A549 (cell line): ENCODE data around the gene CBFA2T2. TPM values are rescaled to one million over a fixed set of nuclear protein-coding genes. Genes with fewer than 3 reads are reported as not detected.

ENCODE experiments used
- ATAC-seq, 2 experiments: fragments of 200-7000 bp in 1 of 2; fragments of >200 bp in 1 of 2; cut with Nextera tagmentation in 1 of 2; cut with Tn5 transposase in 1 of 2; 3 replicates each; pipeline versions ENCODE4 v1.8.0 to v1.9.1; 2018 to 2020; ENCODE audit warnings: mild to moderate bottlenecking in 1 of 2, moderate library complexity in 1 of 2
- CTCF ChIA-PET: fragments of 300-600 bp; sonication (Branson Sonifier 250); formaldehyde crosslinking; extraction: SDS; loops from one replicate; lab custom pipeline; 2021; ENCODE audit warnings: antibody characterized with exemption, inconsistent platforms; lab: Yijun Ruan, JAX
- POLR2A ChIA-PET: fragments of 350-600 bp; formaldehyde crosslinking; extraction: SDS; loops from one replicate; lab custom pipeline; 2021; ENCODE audit warnings: antibody characterized with exemption, inconsistent platforms; lab: Yijun Ruan, JAX
- DNase-seq, 2 experiments: peaks; one replicate each; pipeline versions ENCODE4 v3.0.0 to v3.0.0-alpha.2; 2011 to 2016; ENCODE audit warnings: low read depth in 1 of 2, low spot score in 1 of 2
- FAIRE-seq: peaks from 2 replicates; lab custom pipeline; 2011; peaks lifted over from hg19 to GRCh38; lab: Jason Lieb, UNC
- H3K27ac ChIP-seq, 2 experiments: fragments of >200 bp; sonication (Bioruptor Twin); formaldehyde crosslinking; 3 replicates each; pipeline ENCODE4 v1.5.1; 2016 to 2017
- H3K4me1 ChIP-seq: fragments of >200 bp; sonication (Bioruptor Twin); formaldehyde crosslinking; 3 replicates; pipeline ENCODE4 v1.6.1; 2016
- H3K4me2 ChIP-seq: fragments of >200 bp; sonication (Bioruptor Twin); formaldehyde crosslinking; 3 replicates; pipeline ENCODE4 v1.6.1; 2016
- H3K4me3 ChIP-seq: fragments of >200 bp; sonication (Bioruptor Twin); formaldehyde crosslinking; 3 replicates; pipeline ENCODE4 v1.5.1; 2016
- H3K9me3 ChIP-seq: fragments of >200 bp; sonication (Bioruptor Twin); formaldehyde crosslinking; 3 replicates; pipeline ENCODE4 v1.6.1; 2016
- CBX8 ChIP-seq: fragments of 200-600 bp; sonication (generic); IDR thresholded peaks from 2 replicates; pipeline ENCODE4 v1.6.1; 2016
- CHD2 ChIP-seq: fragments of 150-350 bp; IDR thresholded peaks from 2 replicates; pipeline ENCODE4 v1.6.1; 2014; ENCODE audit warnings: low read length; ENCODE audit not compliant: partially characterized antibody
- EP300 ChIP-seq, 2 experiments: fragments of >200 bp; sonication (Bioruptor Twin); formaldehyde crosslinking; IDR thresholded peaks; 2 replicates in 1 of 2; 3 replicates in 1 of 2; pipeline ENCODE4 v1.6.1; 2016 to 2017
- ESRRA ChIP-seq: fragments of 150-350 bp; IDR thresholded peaks from 2 replicates; pipeline ENCODE4 v1.6.1; 2014; ENCODE audit warnings: mild to moderate bottlenecking, low read length, borderline replicate concordance
- FOSB ChIP-seq: fragments of 250-450 bp; sonication (Bioruptor Pico); IDR thresholded peaks from 2 replicates; pipeline ENCODE4 v1.5.0; 2020; ENCODE audit warnings: mild to moderate bottlenecking, moderate library complexity
- FOSL2 ChIP-seq, 2 experiments: fragments of 450-650 bp in 1 of 2; fragments of >200 bp in 1 of 2; sonication (Bioruptor Twin) in 1 of 2; formaldehyde crosslinking; IDR thresholded peaks; 2 replicates each; pipeline versions ENCODE4 v1.5.0 to v1.6.1; 2016 to 2020; ENCODE audit warnings: mild to moderate bottlenecking in 1 of 2, moderate library complexity in 1 of 2
- FOXS1 ChIP-seq: fragments of 250-450 bp; sonication (Bioruptor Pico); IDR thresholded peaks from 2 replicates; pipeline ENCODE4 v1.5.0; 2020; ENCODE audit warnings: mild to moderate bottlenecking, moderate library complexity
- HEYL ChIP-seq: fragments of 250-450 bp; sonication (Bioruptor Pico); IDR thresholded peaks from 2 replicates; pipeline ENCODE4 v1.8.0; 2021; ENCODE audit warnings: mild to moderate bottlenecking, moderate library complexity
- HOXB13 ChIP-seq: fragments of 250-450 bp; sonication (Bioruptor Pico); IDR thresholded peaks from 2 replicates; pipeline ENCODE4 v1.5.0; 2020; ENCODE audit warnings: low read depth, mild to moderate bottlenecking, moderate library complexity
- HOXB5 ChIP-seq: fragments of 250-450 bp; sonication (Bioruptor Pico); IDR thresholded peaks from 2 replicates; pipeline ENCODE4 v1.5.0; 2020; ENCODE audit warnings: mild to moderate bottlenecking, moderate library complexity
- KDM1A ChIP-seq: fragments of 200-600 bp; sonication (generic); IDR thresholded peaks from 2 replicates; pipeline ENCODE4 v1.6.1; 2016; ENCODE audit warnings: low read depth, mild to moderate bottlenecking
- MAX ChIP-seq: IDR thresholded peaks from 2 replicates; pipeline ENCODE4 v1.6.1; 2012
- MAZ ChIP-seq: fragments of 150-350 bp; IDR thresholded peaks from 2 replicates; pipeline ENCODE4 v1.6.1; 2014; ENCODE audit warnings: antibody characterized with exemption, low read depth, low read length, borderline replicate concordance
- NFE2L2 ChIP-seq: fragments of 150-350 bp; conservative IDR thresholded peaks from 2 replicates; pipeline ENCODE4 v1.6.1; 2014; ENCODE audit warnings: low read length
- NPAS2 ChIP-seq: fragments of 250-450 bp; sonication (Bioruptor Pico); IDR thresholded peaks from 2 replicates; pipeline ENCODE4 v1.8.0; 2022; ENCODE audit warnings: mild to moderate bottlenecking, moderate library complexity, borderline replicate concordance
- PHF8 ChIP-seq: fragments of 200-600 bp; sonication (generic); IDR thresholded peaks from 2 replicates; pipeline ENCODE4 v1.6.1; 2016; ENCODE audit warnings: low read depth, mild to moderate bottlenecking, antibody characterized with exemption, moderate library complexity, borderline replicate concordance
- RARB ChIP-seq: fragments of 250-450 bp; sonication (Bioruptor Pico); IDR thresholded peaks from 2 replicates; pipeline ENCODE4 v1.8.0; 2021; ENCODE audit warnings: mild to moderate bottlenecking, moderate library complexity
- TP53 ChIP-seq: fragments of 250-450 bp; sonication (Bioruptor Pico); IDR thresholded peaks from 2 replicates; pipeline ENCODE4 v1.5.0; 2021; ENCODE audit warnings: mild to moderate bottlenecking, moderate library complexity
- USF2 ChIP-seq: fragments of 450-650 bp; IDR thresholded peaks from 2 replicates; pipeline ENCODE4 v1.6.1; 2014; ENCODE audit warnings: antibody characterized with exemption
- ZNF302 ChIP-seq: fragments of 250-450 bp; sonication (Bioruptor Pico); IDR thresholded peaks from 2 replicates; pipeline ENCODE4 v1.9.0; 2021; ENCODE audit warnings: inconsistent platforms, mild to moderate bottlenecking, moderate library complexity
- WGBS: methylation state at CpG from one replicate; pipeline ENCODE4 v1.1.6; 2017; ENCODE audit errors: missing lambda C conversion rate; 5-methylcytosine and 5-hydroxymethylcytosine counted together
- polyA plus RNA-seq, 4 experiments: library from polyadenylated mRNA; depleted of rRNA in 3 of 4; stranded (reverse); fragments of >200 nt; fragmentation: RNase III in 1 of 4; extraction: RNeasy Plus Mini Kit Qiagen cat#74134 plus additional on column Dnase treatment in 1 of 4; gene quantifications; 2 replicates in 3 of 4; 3 replicates in 1 of 4; pipeline ENCODE4 v1.2.3, GENCODE V29; 2011 to 2017
- TF ChIP-seq, protein P1 (sequence below): fragments of >200 bp; sonication (Bioruptor Twin); formaldehyde crosslinking; IDR thresholded peaks from 3 replicates; pipeline ENCODE4 v1.6.1; 2016
- TF ChIP-seq, protein P2 (sequence below): fragments of 150-350 bp; IDR thresholded peaks from 2 replicates; pipeline ENCODE4 v1.6.1; 2014; ENCODE audit warnings: low read depth, mild to moderate bottlenecking, low read length
- TF ChIP-seq, protein P3 (sequence below): fragments of 250-450 bp; sonication (Bioruptor Pico); IDR thresholded peaks from 2 replicates; pipeline ENCODE4 v1.5.0; 2020; ENCODE audit warnings: low read depth, mild to moderate bottlenecking, moderate library complexity

Gene CBFA2T2
- polyA plus RNA-seq, 2 of the 4 experiments (the other 2 are of a cell fraction): 6.8 to 9.4 TPM

- TF ChIP-seq MAX (peak; percentile 91), NFE2L2 (no peak)
- TF ChIP-seq, protein P1, sequence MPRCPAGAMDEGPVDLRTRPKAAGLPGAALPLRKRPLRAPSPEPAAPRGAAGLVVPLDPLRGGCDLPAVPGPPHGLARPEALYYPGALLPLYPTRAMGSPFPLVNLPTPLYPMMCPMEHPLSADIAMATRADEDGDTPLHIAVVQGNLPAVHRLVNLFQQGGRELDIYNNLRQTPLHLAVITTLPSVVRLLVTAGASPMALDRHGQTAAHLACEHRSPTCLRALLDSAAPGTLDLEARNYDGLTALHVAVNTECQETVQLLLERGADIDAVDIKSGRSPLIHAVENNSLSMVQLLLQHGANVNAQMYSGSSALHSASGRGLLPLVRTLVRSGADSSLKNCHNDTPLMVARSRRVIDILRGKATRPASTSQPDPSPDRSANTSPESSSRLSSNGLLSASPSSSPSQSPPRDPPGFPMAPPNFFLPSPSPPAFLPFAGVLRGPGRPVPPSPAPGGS: 0 out of 3 replicates have a peak, but pooled peaks have one; percentile 47
Measured at GRCh38 chr20:33686100-33686983, 196.4 kb downstream of the CBFA2T2 start, which contains the start of gene E2F1 (continued).

DNA sequence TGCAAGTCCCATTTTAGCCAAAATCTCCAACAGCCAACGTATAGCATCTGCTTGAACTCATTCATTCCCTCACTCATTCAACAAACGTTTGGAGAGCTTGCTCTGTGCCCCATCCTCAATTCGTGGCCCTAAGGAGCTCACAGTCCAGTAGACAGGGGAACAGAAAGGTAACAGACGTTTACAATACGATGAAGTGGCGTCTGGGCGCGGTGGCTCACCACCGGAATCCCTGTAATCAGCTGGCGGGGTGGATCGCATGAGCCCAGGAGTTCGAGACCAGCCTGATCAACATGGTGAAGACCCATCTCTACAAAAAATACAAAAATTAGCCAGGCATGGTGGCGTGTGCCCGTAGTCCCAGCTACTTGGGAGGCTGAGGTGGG lies 197.1 kb downstream of the CBFA2T2 start:
- Histone ChIP-seq H3K27ac (peak overlapping the region; percentile 60 to 77), H3K4me3 (peak overlapping the region; percentile 36)
- POLR2A ChIA-PET: interaction anchor here (1.3 kb wide), 1 partner anchor 23 kb away, joined by 3 read pairs; no protein-coding TSS in a partner anchor
- TF ChIP-seq ESRRA (no peak), NPAS2 (no peak), CBX8 (no peak), MAX (no peak)
- TF ChIP-seq, all 56 proteins: peak for 0
- Histone ChIP-seq H3K9me3 (no peaks in the 10 kb centered on the region), H3K4me1 (peaks cover 24% of the 10 kb centered on the region), H3K4me2 (peak overlapping the region; percentile 81)
- no peak for ATAC-seq
- CTCF ChIA-PET: interaction anchor here (0.8 to 1.3 kb wide), 5 partner anchors 18 to 382 kb away, joined by 3 to 4 read pairs (median 3); partner anchors contain the start of genes ACTL10 and ZNF341
- no peak for FAIRE-seq
- WGBS: 80% methylated on average over 14 of the region's 14 CpGs
- DNase-seq: no peak

DNA sequence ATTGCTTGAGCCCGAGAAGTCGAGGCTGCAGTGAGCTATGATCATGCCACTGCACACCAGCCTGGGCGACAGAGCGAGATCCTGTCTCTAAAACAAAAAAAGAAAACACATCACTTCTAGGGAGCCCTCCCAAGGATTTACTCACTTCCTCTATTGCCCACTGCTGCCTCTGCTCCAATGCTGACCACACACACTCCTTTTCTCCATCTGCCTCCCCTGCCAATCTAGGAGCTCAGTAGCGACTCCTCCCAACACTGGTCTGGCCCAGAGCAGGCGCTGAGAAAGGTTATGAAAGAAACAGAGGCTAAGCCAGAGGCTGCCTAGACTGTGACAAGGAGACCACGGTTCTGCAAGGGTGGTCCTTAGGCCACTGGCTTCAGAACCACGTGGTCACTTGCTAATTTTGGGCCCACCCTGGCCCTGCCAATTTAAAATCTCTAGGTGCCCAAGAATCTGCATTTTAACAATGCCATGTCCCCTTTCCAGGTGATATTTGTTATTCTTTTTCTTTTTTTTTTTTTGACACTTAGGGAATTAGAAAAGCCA lies 197.5 kb downstream of the CBFA2T2 start:
- FAIRE-seq (no peak), ATAC-seq (no peak), DNase-seq (no peak)
- POLR2A ChIA-PET: interaction anchor here (1.3 kb wide), 1 partner anchor 24 kb away, joined by 3 read pairs; no protein-coding TSS in a partner anchor
- H3K27ac ChIP-seq: no peak overlapping the region
- CTCF ChIA-PET: interaction anchor here (0.8 to 1.3 kb wide), 7 partner anchors 9 to 382 kb away, joined by 3 to 4 read pairs (median 3); partner anchors contain the start of genes ACTL10 and ZNF341
- H3K4me2 ChIP-seq: no peak overlapping the region
- H3K9me3 ChIP-seq: no peaks in the 10 kb centered on the region
- no peak for TF ChIP-seq HEYL (CRISPR knock-in tag)
- TF ChIP-seq, protein P2, sequence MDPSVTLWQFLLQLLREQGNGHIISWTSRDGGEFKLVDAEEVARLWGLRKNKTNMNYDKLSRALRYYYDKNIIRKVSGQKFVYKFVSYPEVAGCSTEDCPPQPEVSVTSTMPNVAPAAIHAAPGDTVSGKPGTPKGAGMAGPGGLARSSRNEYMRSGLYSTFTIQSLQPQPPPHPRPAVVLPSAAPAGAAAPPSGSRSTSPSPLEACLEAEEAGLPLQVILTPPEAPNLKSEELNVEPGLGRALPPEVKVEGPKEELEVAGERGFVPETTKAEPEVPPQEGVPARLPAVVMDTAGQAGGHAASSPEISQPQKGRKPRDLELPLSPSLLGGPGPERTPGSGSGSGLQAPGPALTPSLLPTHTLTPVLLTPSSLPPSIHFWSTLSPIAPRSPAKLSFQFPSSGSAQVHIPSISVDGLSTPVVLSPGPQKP: no peak
- no peak for TF ChIP-seq RARB (CRISPR knock-in tag)
- TF ChIP-seq FOXS1 (CRISPR knock-in tag): no peak
- TF ChIP-seq PHF8: no peak
- no peak for TF ChIP-seq HOXB5 (CRISPR knock-in tag)
- TF ChIP-seq, protein P1: no peak
- TF ChIP-seq, protein P3, sequence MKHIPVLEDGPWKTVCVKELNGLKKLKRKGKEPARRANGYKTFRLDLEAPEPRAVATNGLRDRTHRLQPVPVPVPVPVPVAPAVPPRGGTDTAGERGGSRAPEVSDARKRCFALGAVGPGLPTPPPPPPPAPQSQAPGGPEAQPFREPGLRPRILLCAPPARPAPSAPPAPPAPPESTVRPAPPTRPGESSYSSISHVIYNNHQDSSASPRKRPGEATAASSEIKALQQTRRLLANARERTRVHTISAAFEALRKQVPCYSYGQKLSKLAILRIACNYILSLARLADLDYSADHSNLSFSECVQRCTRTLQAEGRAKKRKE (CRISPR knock-in tag): no peak
- no peak for TF ChIP-seq NFE2L2
- no peak for TF ChIP-seq ZNF302
- no peak for TF ChIP-seq FOSL2 (IDR thresholded peaks at IDR 0.05)
- TF ChIP-seq FOSL2 (CRISPR knock-in tag; IDR thresholded peaks at IDR 0.05): no peak
- TF ChIP-seq EP300 (IDR thresholded peaks at IDR 0.05): no peak
- TF ChIP-seq MAZ: no peak
- TF ChIP-seq CHD2: no peak
- no peak for TF ChIP-seq KDM1A
- TF ChIP-seq USF2: no peak
- TF ChIP-seq MAX: no peak
- no peak for TF ChIP-seq TP53 (CRISPR knock-in tag)
- no peak for TF ChIP-seq FOSB (CRISPR knock-in tag)
- no peak for TF ChIP-seq HOXB13 (CRISPR knock-in tag)
- WGBS: 84% methylated on average over 8 of the region's 8 CpGs
- H3K4me3 ChIP-seq: no peak overlapping the region
- H3K4me1 ChIP-seq: peaks cover 23% of the 10 kb centered on the region
